GM12891 (cell line): ENCODE data around the gene TSPOAP1.

Experiments
- DNase-seq: peaks from one replicate; pipeline ENCODE4 v3.0.0; 2011; ENCODE audit warnings: low spot score; ENCODE audit not compliant: insufficient read length
- FAIRE-seq: peaks from 2 replicates; lab custom pipeline; 2011; peaks lifted over from hg19 to GRCh38; lab: Jason Lieb, UNC
- PAX5 ChIP-seq: IDR thresholded peaks from 2 replicates; pipeline ENCODE4 v1.6.1; 2011; ENCODE audit warnings: low read length, moderate library complexity, mild to moderate bottlenecking; ENCODE audit not compliant: insufficient read depth, severe bottlenecking
- POLR2A ChIP-seq: IDR thresholded peaks from 2 replicates; pipeline ENCODE4 v1.6.1; 2011; ENCODE audit warnings: low read depth, low read length, control low read depth
- POLR2AphosphoS5 ChIP-seq: IDR thresholded peaks from 2 replicates; pipeline ENCODE4 v1.6.1; 2011; ENCODE audit warnings: low read depth, low read length, control low read depth
- POU2F2 ChIP-seq: IDR thresholded peaks from 2 replicates; pipeline ENCODE4 v1.6.1; 2011; ENCODE audit warnings: low read depth, mild to moderate bottlenecking, control low read depth, low read length, moderate library complexity
- SPI1 ChIP-seq: IDR thresholded peaks from 2 replicates; pipeline ENCODE4 v1.6.1; 2011; ENCODE audit warnings: low read depth, low read length, control low read depth
- TAF1 ChIP-seq: IDR thresholded peaks from 2 replicates; pipeline ENCODE4 v1.6.1; 2011; ENCODE audit warnings: low read depth, low read length, control low read depth

Gene TSPOAP1

DNA sequence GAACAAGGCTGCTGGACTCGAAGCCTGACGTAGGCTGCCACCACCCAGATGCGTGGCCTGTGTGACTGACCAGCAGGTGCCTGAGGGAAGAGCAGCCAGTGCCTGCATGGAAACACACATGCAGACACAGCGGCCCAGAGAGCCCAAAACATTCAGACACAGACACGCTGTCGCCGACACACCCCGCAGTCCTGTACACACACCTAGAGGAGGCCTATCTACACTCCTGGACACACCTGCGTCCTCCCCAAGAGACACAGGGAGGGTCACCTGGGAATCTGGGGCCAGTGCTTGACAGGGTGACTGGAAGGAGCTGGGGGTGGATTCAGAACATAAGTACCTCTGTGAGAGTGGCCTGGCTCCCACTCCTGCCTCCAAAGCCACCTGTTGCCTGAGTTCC, 6.1 kb upstream of the TSPOAP1 start:
- no peak for DNase-seq
- TF ChIP-seq POLR2AphosphoS5 (no peak), TAF1 (no peak), POU2F2 (no peak), SPI1 (no peak), PAX5 (no peak), POLR2A (no peak)
- peak; percentile 35 for FAIRE-seq

DNA sequence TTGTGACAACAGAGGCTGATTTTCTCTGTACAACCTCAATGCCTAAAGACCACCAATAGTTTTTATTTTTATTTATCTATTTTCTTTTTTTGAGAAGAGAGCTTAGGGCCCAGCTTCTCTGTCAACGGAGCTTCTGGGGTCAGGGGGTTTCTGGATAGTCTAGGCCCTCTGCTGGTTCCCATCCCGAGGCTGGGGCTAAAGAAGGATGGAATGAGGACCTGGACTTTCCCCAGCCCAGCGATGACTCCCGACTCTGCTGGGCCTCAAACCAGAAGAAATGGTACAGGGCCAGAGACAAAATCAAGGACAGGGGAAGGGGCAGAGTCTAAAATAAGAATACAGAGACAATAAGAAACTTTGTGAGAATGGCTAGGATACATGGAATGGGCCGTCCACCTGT, 5.7 kb upstream of the TSPOAP1 start:
- FAIRE-seq (no peak), DNase-seq (no peak)
- TF ChIP-seq SPI1: no peak
- no peak for TF ChIP-seq TAF1
- TF ChIP-seq POU2F2: no peak
- TF ChIP-seq POLR2AphosphoS5: no peak
- TF ChIP-seq PAX5: no peak
- TF ChIP-seq POLR2A: no peak

DNA sequence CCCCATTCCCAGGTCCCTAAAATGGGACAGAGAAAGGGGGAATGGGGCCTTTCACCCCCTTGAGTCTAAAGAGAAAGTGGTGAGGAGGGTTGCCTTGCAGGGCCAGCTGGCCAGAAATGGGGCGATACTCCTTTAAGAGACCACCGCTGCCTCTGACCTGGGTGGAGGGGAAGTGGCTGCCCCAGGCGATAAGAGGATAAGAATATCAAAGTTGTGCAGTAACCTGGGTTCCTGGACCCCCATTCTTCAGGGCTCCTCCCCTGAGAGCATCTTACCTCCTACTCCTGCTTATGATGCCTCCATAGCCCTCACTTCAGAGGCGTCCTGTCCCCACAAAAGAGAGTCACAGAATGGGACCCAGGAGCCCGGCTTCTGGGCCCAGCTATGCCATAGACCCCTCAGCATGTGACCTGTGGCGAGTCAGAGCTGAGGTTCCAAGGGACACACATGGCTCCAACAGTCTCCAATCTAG, 5.2 kb upstream of the TSPOAP1 start:
- FAIRE-seq (peak; percentile 75), DNase-seq (no peak)
- TF ChIP-seq POLR2A (no peak), SPI1 (peak; percentile 57; the same call in 1 of the 2 replicates), TAF1 (no peak; the same call in 1 of the 2 replicates), POLR2AphosphoS5 (peak; percentile 19; the same call in 1 of the 2 replicates), POU2F2 (no peak; the same call in 1 of the 2 replicates), PAX5 (no peak)

DNA sequence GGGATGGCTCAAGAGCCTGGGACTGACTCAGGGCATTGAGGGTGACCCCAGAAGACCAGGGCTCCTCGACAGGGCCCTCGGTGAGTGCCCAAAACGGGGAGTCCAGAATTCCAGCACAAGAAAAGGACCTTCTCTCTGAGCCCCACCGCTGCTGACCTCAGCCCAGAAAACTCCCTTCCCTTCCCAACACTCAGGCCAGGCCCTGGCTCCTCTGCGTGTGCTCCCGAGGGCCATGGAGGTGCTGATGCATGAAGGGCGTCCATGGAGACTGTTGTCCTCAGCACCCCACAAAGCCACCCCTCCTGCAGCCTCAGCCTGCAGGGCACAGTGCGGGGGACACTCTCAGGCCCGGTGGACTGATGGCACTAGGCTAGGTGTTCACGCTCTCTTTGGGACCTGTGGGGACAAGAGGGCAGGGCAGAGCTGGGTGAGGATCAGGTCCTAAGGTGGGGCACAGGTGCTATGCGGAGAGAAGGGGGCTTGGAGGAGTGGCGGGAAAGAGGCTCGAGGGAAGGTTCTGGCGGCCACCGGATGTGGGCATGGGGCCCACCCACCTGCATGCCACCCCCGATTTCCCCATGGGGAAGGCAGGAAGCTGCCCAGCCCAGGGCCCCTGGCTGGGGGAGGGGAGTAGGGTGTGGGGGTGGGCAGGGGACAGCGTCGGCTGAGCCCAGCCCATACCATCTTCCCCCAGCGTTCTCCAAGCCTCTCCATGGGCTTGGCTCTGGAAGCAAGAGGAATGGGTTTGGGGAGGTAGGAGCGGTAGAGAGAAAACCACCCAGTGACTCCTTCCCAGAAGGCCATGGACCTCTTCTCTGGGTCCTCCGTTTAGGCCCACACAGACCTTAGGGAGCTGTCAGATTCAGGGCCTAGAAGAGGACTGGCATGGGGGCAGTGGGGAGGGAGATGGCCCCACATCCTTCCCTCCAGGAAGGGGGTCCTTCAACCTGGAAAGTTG, 4.5 kb upstream of the TSPOAP1 start:
- TF ChIP-seq SPI1: no peak
- TF ChIP-seq PAX5: peak; percentile 13
- no peak for TF ChIP-seq POU2F2
- 0 out of 2 replicates have a peak, but pooled peaks have one; percentile 39 for TF ChIP-seq TAF1
- no peak; the same call in 1 of the 2 replicates for TF ChIP-seq POLR2A
- TF ChIP-seq POLR2AphosphoS5: peak; percentile 68
- FAIRE-seq (peak; percentile 65), DNase-seq (no peak)

DNA sequence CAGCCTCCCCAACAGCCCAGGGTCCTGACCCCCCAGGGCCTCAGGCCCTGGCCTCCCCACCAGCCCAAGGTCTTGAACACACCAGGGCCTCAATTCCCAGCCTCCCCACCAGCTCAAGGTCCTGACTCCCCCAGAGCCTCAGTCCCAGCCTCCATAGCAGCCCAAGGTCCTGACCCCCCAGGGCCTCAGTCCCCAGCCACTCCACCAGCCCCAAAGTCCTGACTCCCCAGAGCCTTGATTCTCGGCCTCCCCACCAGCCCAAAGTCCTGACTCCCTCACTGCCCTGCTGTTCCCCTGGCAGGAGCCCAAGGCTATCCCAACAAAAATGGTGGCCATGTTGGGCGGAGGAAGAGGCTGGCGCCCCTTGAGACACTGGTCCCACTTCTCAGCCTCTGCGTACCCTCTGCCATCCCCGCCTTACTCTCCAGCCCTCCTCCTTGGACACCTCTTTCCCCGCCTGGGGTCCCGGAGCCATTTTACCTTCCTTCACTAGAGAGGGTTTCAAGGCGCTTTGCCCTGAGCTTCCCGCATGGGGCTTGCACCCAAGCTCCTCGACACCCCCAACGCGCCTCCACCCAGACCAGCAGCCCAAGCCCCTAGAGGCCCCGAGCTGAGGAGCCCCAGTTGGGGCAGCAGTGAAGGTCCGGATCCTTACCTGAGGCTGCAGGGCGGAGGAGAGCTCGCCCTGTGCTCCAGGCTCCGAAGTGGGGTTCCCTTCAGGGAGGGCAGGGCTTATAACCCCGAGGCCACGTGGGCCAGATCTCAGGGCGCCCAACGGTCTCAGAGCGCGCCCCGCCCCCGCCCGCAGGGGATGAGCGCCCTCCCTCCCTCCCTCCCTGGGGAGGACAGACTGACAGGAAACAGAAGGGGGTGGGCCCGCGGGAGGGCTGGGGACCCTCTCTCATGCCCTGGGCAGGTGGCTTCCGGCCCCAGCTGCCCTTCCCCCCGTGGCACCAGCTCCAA, 3.5 kb upstream of the TSPOAP1 start:
- TF ChIP-seq POU2F2: peak; percentile 99
- peak; percentile 99 for TF ChIP-seq POLR2AphosphoS5
- peak; percentile 99 for TF ChIP-seq POLR2A
- peak; percentile 100 for TF ChIP-seq TAF1
- peak; percentile 38 for TF ChIP-seq PAX5
- TF ChIP-seq SPI1: peak; percentile 15; the same call in 1 of the 2 replicates
- DNase-seq (no peak), FAIRE-seq (peak; percentile 92)

DNA sequence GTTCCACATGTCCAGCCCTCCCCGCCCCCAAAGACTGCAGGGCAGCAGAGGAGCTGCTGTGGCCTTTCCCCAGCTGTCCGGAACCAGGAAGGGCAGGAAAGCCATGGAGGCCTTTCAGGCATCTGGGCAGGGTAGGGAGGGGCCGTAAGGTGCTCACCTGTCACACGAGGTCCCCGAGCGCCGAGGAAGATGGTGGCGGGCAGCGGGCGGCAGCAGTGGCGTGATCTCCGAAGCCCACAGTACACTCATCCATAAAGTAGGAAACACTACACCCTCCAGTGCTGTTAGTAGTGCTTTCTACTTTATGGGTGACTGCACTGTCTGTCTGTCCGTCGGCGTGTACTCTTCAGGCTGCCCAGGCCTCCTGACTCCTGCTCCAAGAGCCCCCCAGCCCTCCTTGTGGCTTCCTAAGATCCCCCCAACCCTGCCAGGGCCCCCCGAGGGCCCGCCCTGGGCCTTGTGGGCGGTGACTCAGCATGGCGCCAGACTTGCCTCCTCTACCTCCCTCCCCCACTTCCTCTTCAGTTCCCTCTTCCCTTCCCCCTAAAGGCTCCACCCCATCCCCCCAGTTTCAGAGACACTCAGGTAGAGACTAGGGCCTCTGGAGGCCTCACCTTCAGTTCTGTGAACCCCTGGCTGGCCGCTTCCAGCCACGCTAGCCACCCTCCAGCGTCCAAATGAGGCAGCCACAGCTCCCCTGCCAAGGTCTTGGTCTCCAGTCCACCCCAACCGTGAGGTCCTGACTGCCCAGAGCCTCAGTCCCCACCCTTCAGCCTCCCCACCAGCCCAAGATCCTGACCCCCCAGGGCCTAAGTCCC, 2.6 kb upstream of the TSPOAP1 start:
- DNase-seq (no peak), FAIRE-seq (peak; percentile 63)
- TF ChIP-seq SPI1: peak; percentile 81
- TF ChIP-seq PAX5: no peak
- TF ChIP-seq TAF1: peak; percentile 70
- peak; percentile 69 for TF ChIP-seq POU2F2
- TF ChIP-seq POLR2A: peak; percentile 76
- peak; percentile 76 for TF ChIP-seq POLR2AphosphoS5

DNA sequence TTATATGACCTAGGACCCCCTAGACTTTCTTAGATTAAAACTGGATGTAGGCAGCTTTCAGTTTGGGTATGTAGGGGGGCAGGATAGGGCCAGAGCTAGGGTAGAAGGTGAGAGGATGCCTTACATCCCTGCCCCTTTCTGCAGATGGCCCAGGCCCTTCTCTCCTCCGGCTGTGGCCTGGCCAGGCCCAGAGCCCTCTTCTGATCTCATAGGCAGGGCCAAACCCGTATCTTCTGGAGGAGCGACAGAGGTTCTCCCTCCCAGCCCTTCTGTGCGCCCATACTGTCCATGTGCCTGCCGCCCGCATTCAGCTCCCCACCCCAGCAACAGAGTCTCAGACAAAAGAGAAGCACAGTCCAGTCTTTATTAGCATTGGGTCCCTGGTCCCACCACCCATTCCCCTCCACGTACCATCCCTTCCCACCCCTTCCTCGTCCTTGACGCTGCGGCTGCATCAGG, 2.0 kb upstream of the TSPOAP1 start:
- FAIRE-seq: no peak
- DNase-seq: no peak
- TF ChIP-seq POU2F2 (no peak), TAF1 (no peak; the same call in 1 of the 2 replicates), PAX5 (no peak), POLR2AphosphoS5 (peak; percentile 67), POLR2A (peak; percentile 79), SPI1 (no peak)

DNA sequence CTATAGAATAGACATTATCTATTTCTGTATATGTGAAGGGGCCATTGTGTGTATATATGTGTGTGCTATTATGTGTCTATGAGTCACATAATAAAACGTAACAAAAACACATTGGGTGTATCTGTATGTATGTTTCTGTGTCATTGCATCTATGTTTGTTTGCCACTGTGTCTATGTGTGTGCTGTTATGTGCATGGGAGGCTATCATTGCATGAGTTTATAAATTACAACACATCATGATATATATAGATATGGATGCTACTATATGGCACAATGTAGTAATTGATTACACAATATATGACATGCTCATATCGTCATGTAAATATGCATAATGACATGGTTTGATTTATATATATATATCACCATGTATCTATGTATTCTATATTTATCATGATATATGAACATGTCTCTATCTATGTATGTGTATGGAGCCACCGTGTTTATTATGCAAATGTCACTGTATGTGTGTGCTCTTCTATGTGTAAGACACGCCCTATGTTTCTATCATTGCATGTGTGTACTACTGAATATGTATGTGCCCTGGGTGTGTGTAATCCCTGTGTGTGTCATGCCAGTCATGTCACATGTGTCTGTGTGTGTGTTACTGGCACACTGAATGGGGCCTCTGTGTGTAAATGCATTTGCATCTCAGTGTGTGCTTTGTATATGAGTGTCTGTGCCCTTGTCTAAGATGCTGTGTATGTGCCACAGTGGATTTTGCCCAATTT, 1.4 kb upstream of the TSPOAP1 start:
- DNase-seq (no peak), FAIRE-seq (no peak)
- TF ChIP-seq SPI1 (no peak), POLR2AphosphoS5 (peak; percentile 93), PAX5 (no peak), POLR2A (peak; percentile 93), POU2F2 (peak; percentile 99), TAF1 (0 out of 2 replicates have a peak, but pooled peaks have one; percentile 16)
